Activated CD8-positive, alpha-beta memory T cell treated with anti-CD3 and anti-CD28 coated beads, Interleukin-2, amount 10 ng/mL, durations not matched to agents 7 days and 5 days (primary cell): Measurements from ENCODE around the gene PTN. TPM values are rescaled to one million over a fixed set of nuclear protein-coding genes. Genes with fewer than 3 reads are reported as not detected.
"Not testable (repeated sequence)": the region's sequence is repeated elsewhere in the genome, so short reads cannot be mapped to it uniquely, and the experiment has no call there.

Experiments used
- ATAC-seq: fragments of 150-1000 bp; cut with Tn5 transposase; one replicate; pipeline ENCODE4 v1.10.0; 2021; ENCODE audit warnings: moderate library complexity
- CTCF ChIA-PET: fragments of 350-600 bp; sonication (Branson Sonifier 250); formaldehyde crosslinking; loops from one replicate; lab custom pipeline; 2021; ENCODE audit warnings: antibody characterized with exemption; lab: Charles Lee
- DNase-seq: peaks from one replicate; pipeline ENCODE4 v3.0.0-alpha.2; 2020
- H3K27ac Mint-ChIP-seq: one replicate; pipeline ENCODE4 v1.8.0; 2021; ENCODE audit warnings: mild to moderate bottlenecking, mixed read lengths
- H3K27me3 Mint-ChIP-seq: one replicate; pipeline ENCODE4 v1.8.0; 2021; ENCODE audit warnings: mixed read lengths
- H3K36me3 Mint-ChIP-seq: one replicate; pipeline ENCODE4 v1.8.0; 2021; ENCODE audit warnings: mild to moderate bottlenecking, mixed read lengths
- H3K4me1 Mint-ChIP-seq: one replicate; pipeline ENCODE4 v1.8.0; 2021; ENCODE audit warnings: mixed read lengths
- H3K4me3 Mint-ChIP-seq: one replicate; pipeline ENCODE4 v1.8.0; 2021; ENCODE audit warnings: mild to moderate bottlenecking, moderate library complexity, mixed read lengths
- H3K9me3 Mint-ChIP-seq: one replicate; pipeline ENCODE4 v1.8.0; 2022; ENCODE audit warnings: low read depth, mixed read lengths
- total RNA-seq, 2 experiments: library from RNA; stranded (reverse); gene quantifications; one replicate each; pipeline ENCODE4 v1.2.3, GENCODE V29; 2021

Gene PTN
- total RNA-seq, 2 experiments from 2014 or later, result not detected

- H3K4me1 Mint-ChIP-seq, CTCF ChIA-PET, ATAC-seq, DNase-seq, H3K4me3 Mint-ChIP-seq, H3K27ac Mint-ChIP-seq, H3K36me3 Mint-ChIP-seq, H3K27me3 Mint-ChIP-seq: not testable (repeated sequence)
- peaks cover 13% of the 10 kb centered on the region for H3K9me3 Mint-ChIP-seq
Measured at GRCh38 chr7:137268001-137268865, 75.3 kb downstream of the PTN start.

DNA sequence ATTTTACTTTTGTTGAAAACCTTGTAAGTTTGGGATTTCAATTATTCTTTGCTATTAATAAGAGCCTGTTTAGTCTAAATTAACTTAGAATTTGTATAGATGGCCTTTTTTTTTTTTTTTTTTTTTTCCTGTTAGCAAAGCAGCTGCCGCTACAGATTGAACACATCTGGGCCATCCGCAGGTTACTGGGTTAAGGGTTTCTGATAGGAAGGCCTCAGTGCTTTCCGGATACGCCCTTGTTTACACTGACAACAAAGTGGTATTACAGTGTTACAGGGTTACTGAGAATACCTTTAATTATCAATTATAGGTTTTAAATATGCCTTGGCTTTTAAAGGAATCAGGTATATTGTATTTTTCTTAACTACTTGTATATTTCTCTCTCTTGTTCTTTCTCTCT lies 76.8 kb downstream of the PTN start:
- no peak for DNase-seq
- CTCF ChIA-PET, result no interaction called here
- Mint-ChIP-seq H3K27me3 (no peaks in the 10 kb centered on the region), H3K36me3 (no peaks in the 10 kb centered on the region), H3K9me3 (peaks cover 13% of the 10 kb centered on the region), H3K4me3 (no peak overlapping the region), H3K27ac (no peak overlapping the region), H3K4me1 (no peaks in the 10 kb centered on the region)
- ATAC-seq, result no peak

DNA sequence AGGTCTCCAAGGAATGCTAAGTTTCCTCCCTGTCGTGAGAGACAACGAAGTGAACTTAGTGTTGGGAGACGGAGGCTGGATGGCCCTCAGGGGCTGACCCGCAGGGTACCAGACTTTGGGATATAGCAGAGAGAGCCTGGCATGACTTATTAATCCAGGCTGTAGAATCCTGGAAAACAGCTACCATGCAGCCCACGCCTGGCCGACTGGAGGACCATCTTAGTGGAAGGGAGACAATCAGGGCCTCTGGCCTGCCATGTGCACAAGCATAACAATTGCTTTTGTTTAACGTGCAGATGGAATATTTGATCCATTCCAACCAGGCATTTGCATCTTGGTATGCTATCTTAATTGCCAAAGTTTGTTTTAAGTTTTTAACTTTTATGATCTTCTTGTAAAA lies 78.1 kb downstream of the PTN start:
- H3K9me3 Mint-ChIP-seq, result peaks cover 13% of the 10 kb centered on the region
- H3K4me3 Mint-ChIP-seq, H3K4me1 Mint-ChIP-seq, ATAC-seq, H3K27ac Mint-ChIP-seq, CTCF ChIA-PET, DNase-seq, H3K36me3 Mint-ChIP-seq, H3K27me3 Mint-ChIP-seq: not testable (repeated sequence)

GRCh38 chr7:137262599-137262998 lies 80.9 kb downstream of the PTN start:
- CTCF ChIA-PET, result no interaction called here
- no peak for ATAC-seq
- H3K27me3 Mint-ChIP-seq, result no peaks in the 10 kb centered on the region
- H3K4me1 Mint-ChIP-seq, result no peaks in the 10 kb centered on the region
- no peak overlapping the region for H3K27ac Mint-ChIP-seq
- no peak for DNase-seq
- no peak overlapping the region for H3K4me3 Mint-ChIP-seq
- no peaks in the 10 kb centered on the region for H3K36me3 Mint-ChIP-seq
- peaks cover 5% of the 10 kb centered on the region for H3K9me3 Mint-ChIP-seq

DNA sequence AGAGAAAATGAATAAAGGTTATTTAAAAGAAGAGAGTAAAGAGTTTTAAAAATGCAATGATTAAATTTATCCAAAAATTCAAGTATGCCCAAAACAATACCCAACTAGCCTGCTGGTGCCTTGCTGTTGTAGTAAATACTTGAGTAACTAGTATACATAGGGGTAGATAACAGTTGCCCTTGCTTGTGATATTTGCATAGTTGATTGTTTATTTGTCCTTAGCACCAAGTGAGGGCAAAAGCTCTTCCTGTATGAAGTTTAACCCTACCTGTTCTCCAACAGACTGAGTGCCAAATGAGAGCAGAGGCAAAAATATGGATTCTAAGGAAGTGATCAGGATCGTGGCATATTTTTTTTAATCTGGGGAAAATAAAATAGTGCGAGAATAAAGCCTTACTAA lies 85.0 kb downstream of the PTN start:
- Mint-ChIP-seq H3K27me3 (no peaks in the 10 kb centered on the region), H3K36me3 (no peaks in the 10 kb centered on the region), H3K9me3 (no peaks in the 10 kb centered on the region), H3K27ac (no peak overlapping the region), H3K4me3 (no peak overlapping the region), H3K4me1 (no peaks in the 10 kb centered on the region)
- CTCF ChIA-PET, result no interaction called here
- ATAC-seq, result no peak
- DNase-seq, result no peak

- Mint-ChIP-seq H3K9me3 (no peaks in the 10 kb centered on the region), H3K27ac (no peak overlapping the region), H3K4me1 (no peaks in the 10 kb centered on the region), H3K27me3 (no peaks in the 10 kb centered on the region), H3K4me3 (no peak overlapping the region), H3K36me3 (no peaks in the 10 kb centered on the region)
- no peak for DNase-seq
- CTCF ChIA-PET, result no interaction called here
- no peak for ATAC-seq
Measured at GRCh38 chr7:137254766-137255165, 88.8 kb downstream of the PTN start.

DNA sequence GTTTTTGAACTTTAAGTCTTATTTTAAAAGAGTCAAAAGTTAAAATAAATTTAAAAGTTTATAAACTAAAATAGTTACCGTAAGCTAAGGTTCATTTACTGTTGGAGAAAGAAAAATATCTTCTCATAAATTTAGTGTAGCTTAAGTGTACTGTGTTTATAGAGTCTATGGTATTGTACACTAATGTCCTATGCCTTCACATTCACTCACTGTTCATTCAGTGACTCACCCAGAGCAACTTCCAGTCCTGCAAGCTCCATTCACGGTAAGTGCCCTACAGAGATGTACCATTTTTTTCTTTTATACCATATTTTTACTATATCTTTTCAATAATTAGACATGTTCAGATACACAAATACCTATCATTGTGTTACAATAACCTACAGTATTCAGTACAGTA lies 97.6 kb downstream of the PTN start:
- Mint-ChIP-seq H3K9me3 (peaks cover 9% of the 10 kb centered on the region), H3K4me3 (no peak overlapping the region)
- ATAC-seq, result no peak

DNA sequence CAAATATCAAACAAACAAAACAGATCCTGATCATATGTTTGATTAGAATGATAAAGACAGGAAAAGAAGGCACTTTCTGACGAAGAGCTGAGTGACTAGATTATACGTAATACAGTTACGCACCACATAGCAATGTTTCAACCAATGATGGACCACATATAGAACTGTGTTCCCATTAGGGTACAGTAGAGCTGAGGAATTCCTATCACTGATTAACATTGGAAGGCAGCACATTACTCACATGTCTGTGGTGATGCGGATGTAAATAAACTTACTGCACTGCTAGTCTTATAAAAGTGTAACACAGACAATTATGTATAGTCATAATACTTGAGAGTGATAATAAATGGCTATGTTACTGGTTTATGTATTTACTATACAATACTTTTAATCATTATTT lies 98.3 kb downstream of the PTN start:
- Mint-ChIP-seq H3K4me3 (no peak overlapping the region), H3K27me3 (no peaks in the 10 kb centered on the region), H3K27ac (no peak overlapping the region), H3K9me3 (peaks cover 10% of the 10 kb centered on the region), H3K4me1 (no peaks in the 10 kb centered on the region), H3K36me3 (no peaks in the 10 kb centered on the region)
- CTCF ChIA-PET, result no interaction called here
- ATAC-seq (no peak), DNase-seq (no peak)

More for the DNA sequence above, 97.6 kb downstream of the PTN start:
- CTCF ChIA-PET, result no interaction called here
- H3K4me1 Mint-ChIP-seq, result no peaks in the 10 kb centered on the region
- H3K27me3 Mint-ChIP-seq, result no peaks in the 10 kb centered on the region
- no peak for DNase-seq
- no peaks in the 10 kb centered on the region for H3K36me3 Mint-ChIP-seq
- no peak overlapping the region for H3K27ac Mint-ChIP-seq

GRCh38 chr7:137243741-137244140 lies 99.8 kb downstream of the PTN start:
- CTCF ChIA-PET, result interaction anchor here (0.7 kb wide), 1 partner anchor 770 kb away, joined by 3 read pairs; no protein-coding TSS in a partner anchor
- DNase-seq (no peak), ATAC-seq (no peak)
- Mint-ChIP-seq H3K4me1 (no peaks in the 10 kb centered on the region), H3K9me3 (peaks cover 12% of the 10 kb centered on the region), H3K4me3 (no peak overlapping the region), H3K27me3 (no peaks in the 10 kb centered on the region), H3K27ac (no peak overlapping the region), H3K36me3 (no peaks in the 10 kb centered on the region)

DNA sequence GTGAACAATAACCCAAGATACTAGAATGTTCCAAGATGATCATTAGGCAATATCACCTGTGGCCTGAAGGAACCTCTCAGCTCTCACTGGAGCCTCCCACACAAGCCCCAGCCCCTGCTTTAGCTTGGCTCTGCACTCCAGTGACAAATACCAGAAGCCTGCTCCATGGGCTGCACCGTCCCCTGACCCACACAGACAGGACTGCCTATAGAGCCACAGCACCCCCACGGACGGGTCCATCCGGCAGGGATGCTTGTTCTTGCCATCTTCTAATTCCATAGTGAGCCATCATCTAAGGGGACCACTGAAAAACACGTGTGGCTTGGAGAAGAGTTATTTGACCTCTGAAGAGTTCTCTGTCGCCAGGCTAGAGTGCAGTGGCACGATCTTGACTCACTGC lies 100.9 kb downstream of the PTN start:
- CTCF ChIA-PET, result no interaction called here
- H3K4me3 Mint-ChIP-seq, result no peak overlapping the region
- H3K9me3 Mint-ChIP-seq, result peaks cover 12% of the 10 kb centered on the region

DNA sequence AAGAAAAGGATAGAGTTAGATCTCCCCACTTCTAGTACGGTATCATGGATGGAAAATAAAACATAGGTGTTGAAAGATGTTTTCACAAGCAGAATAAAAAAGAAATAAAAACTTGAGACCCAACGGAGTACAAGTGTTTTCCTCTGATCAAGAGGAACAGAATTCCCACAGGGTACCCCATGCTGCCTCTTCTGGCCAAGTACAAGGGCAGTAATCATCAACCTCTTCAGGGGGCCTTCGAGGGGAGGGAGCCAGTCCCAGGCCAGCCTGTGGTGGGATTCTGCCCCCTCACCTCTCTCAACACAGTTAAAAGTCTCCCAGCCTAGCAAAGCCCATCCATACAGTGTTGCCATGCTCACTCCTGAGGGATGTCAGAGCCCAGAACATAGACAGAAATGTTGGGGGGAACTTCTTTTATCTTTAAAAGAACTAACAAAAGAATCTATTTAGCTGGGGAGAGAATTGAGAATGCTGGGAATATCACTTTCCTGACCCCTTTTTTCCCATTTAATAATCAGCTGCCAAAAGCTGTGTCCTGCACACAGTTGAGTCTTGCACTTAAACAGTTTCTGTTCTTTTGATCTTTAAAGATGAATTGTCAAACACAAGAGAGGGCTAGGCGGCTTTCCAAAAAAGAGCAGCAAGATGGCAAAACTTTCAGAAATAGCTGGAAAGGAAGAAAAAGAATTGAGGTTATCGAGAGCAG lies 101.7 kb downstream of the PTN start:
- DNase-seq, result no peak

More for the DNA sequence above, 100.9 kb downstream of the PTN start:
- DNase-seq (no peak), ATAC-seq (no peak)
- H3K36me3 Mint-ChIP-seq, result no peaks in the 10 kb centered on the region
- no peaks in the 10 kb centered on the region for H3K4me1 Mint-ChIP-seq
- H3K27me3 Mint-ChIP-seq, result no peaks in the 10 kb centered on the region
- H3K27ac Mint-ChIP-seq, result no peak overlapping the region

DNA sequence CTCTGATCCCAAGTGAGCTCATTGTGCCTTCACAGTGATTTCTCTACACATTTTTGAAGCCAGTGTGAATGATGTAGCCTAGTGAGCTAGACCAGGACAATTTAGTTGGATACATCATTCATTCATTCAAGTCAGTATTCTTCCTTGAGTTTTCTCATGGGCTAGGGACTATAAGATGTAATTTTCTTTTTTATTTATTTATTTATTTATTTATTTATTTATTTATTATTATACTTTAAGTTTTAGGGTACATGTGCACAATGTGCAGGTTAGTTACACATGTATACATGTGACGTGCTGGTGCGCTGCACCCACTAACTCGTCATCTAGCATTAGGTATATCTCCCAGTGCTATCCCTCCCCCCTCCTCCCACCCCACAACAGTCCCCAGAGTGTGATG lies 104.3 kb downstream of the PTN start:
- ATAC-seq, CTCF ChIA-PET, DNase-seq, H3K4me3 Mint-ChIP-seq, H3K27me3 Mint-ChIP-seq, H3K36me3 Mint-ChIP-seq, H3K4me1 Mint-ChIP-seq, H3K27ac Mint-ChIP-seq: not testable (repeated sequence)
- peaks cover 11% of the 10 kb centered on the region for H3K9me3 Mint-ChIP-seq

More for the DNA sequence above, 101.7 kb downstream of the PTN start:
- no peaks in the 10 kb centered on the region for H3K4me1 Mint-ChIP-seq
- no peak overlapping the region for H3K4me3 Mint-ChIP-seq
- no peaks in the 10 kb centered on the region for H3K36me3 Mint-ChIP-seq
- ATAC-seq, result no peak
- H3K27me3 Mint-ChIP-seq, result no peaks in the 10 kb centered on the region
- H3K9me3 Mint-ChIP-seq, result peaks cover 8% of the 10 kb centered on the region
- no peak overlapping the region for H3K27ac Mint-ChIP-seq
- CTCF ChIA-PET, result no interaction called here

DNA sequence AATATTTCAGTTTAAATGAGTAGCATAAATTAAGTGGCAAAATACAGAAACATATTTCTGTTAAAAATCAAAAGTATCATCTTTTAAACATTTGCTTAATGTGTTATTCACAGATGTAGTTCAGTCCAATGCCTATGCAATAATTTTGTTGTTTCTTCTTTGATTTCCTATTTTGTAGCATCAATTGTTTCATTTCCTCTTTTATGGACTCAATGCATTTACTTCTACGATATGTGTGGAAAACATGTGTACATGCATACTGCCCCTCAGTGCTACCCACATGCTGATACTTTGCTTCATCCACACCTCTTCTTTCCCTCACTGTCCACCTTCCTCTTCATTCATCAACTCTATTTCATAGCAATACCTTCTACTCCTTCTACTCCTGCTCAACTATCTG lies 108.1 kb downstream of the PTN start:
- Mint-ChIP-seq H3K27ac (no peak overlapping the region), H3K27me3 (no peaks in the 10 kb centered on the region), H3K4me3 (no peak overlapping the region), H3K4me1 (no peaks in the 10 kb centered on the region), H3K36me3 (no peaks in the 10 kb centered on the region), H3K9me3 (peaks cover 12% of the 10 kb centered on the region)
- DNase-seq, result no peak
- CTCF ChIA-PET, result no interaction called here
- no peak for ATAC-seq

GRCh38 chr7:137231167-137231566 lies 112.4 kb downstream of the PTN start:
- DNase-seq (no peak), ATAC-seq (no peak)
- no peak overlapping the region for H3K27ac Mint-ChIP-seq
- no peaks in the 10 kb centered on the region for H3K36me3 Mint-ChIP-seq
- H3K27me3 Mint-ChIP-seq, result no peaks in the 10 kb centered on the region
- H3K9me3 Mint-ChIP-seq, result peaks cover 12% of the 10 kb centered on the region
- H3K4me1 Mint-ChIP-seq, result no peaks in the 10 kb centered on the region
- H3K4me3 Mint-ChIP-seq, result no peak overlapping the region
- CTCF ChIA-PET, result no interaction called here
